Aorta (tissue), 5 donors: Measurements from ENCODE around the gene LYAR. TPM values are rescaled to one million over a fixed set of nuclear protein-coding genes. Genes with fewer than 3 reads are reported as not detected.

Experiments
- ATAC-seq: fragments of 200-7000 bp; cut with Tn5 transposase; one replicate; pipeline ENCODE4 v1.9.1; 2022; ENCODE audit warnings: moderate library complexity; ENCODE audit not compliant: low FRiP score
- DNase-seq, 2 donors: peaks; one replicate each; pipeline ENCODE4 v3.0.0-alpha.2; 2020
- H3K27ac ChIP-seq, 2 donors: one replicate each; pipeline ENCODE4 v1.5.1; 2013; ENCODE audit warnings: low read length in 2 of 2, mild to moderate bottlenecking in 2 of 2, moderate library complexity in 2 of 2, control low read depth in 1 of 2, inconsistent platforms in 1 of 2, low read depth in 1 of 2
- H3K27me3 ChIP-seq, 2 donors: one replicate each; pipeline ENCODE4 v1.6.1; 2013; ENCODE audit warnings: control low read depth in 1 of 2, low read length in 1 of 2, mild to moderate bottlenecking in 1 of 2, moderate library complexity in 1 of 2; ENCODE audit not compliant: insufficient read depth in 2 of 2, control insufficient read depth in 1 of 2
- H3K36me3 ChIP-seq, 2 donors: one replicate each; pipeline ENCODE4 v1.6.1; 2013; ENCODE audit warnings: control low read depth in 1 of 2, low read length in 1 of 2, mild to moderate bottlenecking in 1 of 2; ENCODE audit not compliant: insufficient read depth in 2 of 2, control insufficient read depth in 1 of 2
- H3K4me1 ChIP-seq, 2 donors: one replicate each; pipeline ENCODE4 v1.6.1; 2013; ENCODE audit warnings: low read length in 2 of 2, control low read depth in 1 of 2, mild to moderate bottlenecking in 1 of 2, moderate library complexity in 1 of 2; ENCODE audit not compliant: insufficient read depth in 2 of 2, control insufficient read depth in 1 of 2
- H3K4me3 ChIP-seq, 2 donors: one replicate each; pipeline ENCODE4 v1.5.1; 2013; ENCODE audit warnings: low read length in 2 of 2, control low read depth in 1 of 2, mild to moderate bottlenecking in 1 of 2
- H3K9me3 ChIP-seq: one replicate; pipeline ENCODE4 v1.6.1; 2013; ENCODE audit warnings: mild to moderate bottlenecking, low read length; ENCODE audit not compliant: control insufficient read depth
- WGBS, 2 donors: extraction: QIAGEN DNeasy Blood & Tissue Kit; methylation state at CpG; one replicate each; pipeline ENCODE4 v1.1.7; 2013; 5-methylcytosine and 5-hydroxymethylcytosine counted together
- intact Hi-C, 2 donors: fragments of 100-400 bp; cut with DNase I; formaldehyde crosslinking; loops; one replicate each; pipeline versions ENCODE4 v1.14.2 to v1.15.0; 2022
- long read RNA-seq, 2 donors: library from polyadenylated mRNA; unstranded; transcript quantifications; one replicate each; pipeline ENCODE4 v2.0.0, GENCODE V29; 2020 to 2021
- polyA plus RNA-seq, 2 donors: library from polyadenylated mRNA; stranded (reverse); fragments of 200-250 nt; gene quantifications; one replicate each; pipeline ENCODE4 v1.2.3, GENCODE V29; 2013
- total RNA-seq, 2 donors: library from RNA; stranded (reverse); fragmentation: NEBNext Ultra II Directional; extraction: Animal tissue kit (Norgen Biotek cat#: 25700); gene quantifications; one replicate each; pipeline ENCODE4 v1.2.1, GENCODE V29; 2021
- donor health status: healthy with polysubstance abuse.
- donor health status: Bipolar disorder and iron deficiency.
- donor health status: DM: no; HTN: no; CAD: no.
- donor health status: DM: no; HTN: no; CAD: no.
- donor health status: DM: yes; HTN: yes; CAD: no.

Gene LYAR
- total RNA-seq (10 to 100 TPM in 1 of 2 donors, 1 to 10 TPM in 1; 9.6 to 12.1 TPM), polyA plus RNA-seq (10 to 100 TPM; 12.1 to 14.8 TPM)
- long read RNA-seq, donor 1, transcript LYAR-201 (10 exons, 1,569 nt): major isoform, 7 of 19 reads
- long read RNA-seq, donor 1, partial matches to known transcripts: 8 of 19 reads
- long read RNA-seq, donor 1, other reads (novel, unspliced or antisense): 4 of 19 reads
- long read RNA-seq, donor 2, partial matches to known transcripts: 2 of 3 reads
- long read RNA-seq, donor 2, other reads (novel, unspliced or antisense): 0 of 3 reads

GRCh38 chr4:4289941-4290850 lies at the start of gene LYAR, which contains the start of gene ZBTB49:
Gene LYAR, minus strand, starts transcription at chr4:4290154. Its CDS starts 6,412 bp downstream, at chr4:4283742.
Gene ZBTB49, plus strand, starts transcription at chr4:4290251. Its CDS starts 9,695 bp downstream, at chr4:4299946.
- peak; percentile 96 to 98 for DNase-seq
- H3K4me3 ChIP-seq: peak within 1 kb of the TSS; percentile 82 to 84
- H3K36me3 ChIP-seq: peaks cover 1 to 2% of the 10 kb centered on the region in 2 donors
- peak within 1 kb of the TSS in 1 of 2 donors; percentile 15 for H3K27ac ChIP-seq
- 0% methylated on average over 66 to 77 of the region's 77 CpGs for WGBS, 2 donors
- peak; percentile 98 for ATAC-seq
- H3K9me3 ChIP-seq: no peaks in the 10 kb centered on the region
- H3K27me3 ChIP-seq: no peaks in the 10 kb centered on the region
- H3K4me1 ChIP-seq: peaks cover 0 to 6% of the 10 kb centered on the region in 2 donors
- intact Hi-C loops: loop anchor here in 1 of 2 donors (1.0 kb wide), 1 partner anchor 42 kb away; the partner anchor contains the start of gene TMEM128

DNA sequence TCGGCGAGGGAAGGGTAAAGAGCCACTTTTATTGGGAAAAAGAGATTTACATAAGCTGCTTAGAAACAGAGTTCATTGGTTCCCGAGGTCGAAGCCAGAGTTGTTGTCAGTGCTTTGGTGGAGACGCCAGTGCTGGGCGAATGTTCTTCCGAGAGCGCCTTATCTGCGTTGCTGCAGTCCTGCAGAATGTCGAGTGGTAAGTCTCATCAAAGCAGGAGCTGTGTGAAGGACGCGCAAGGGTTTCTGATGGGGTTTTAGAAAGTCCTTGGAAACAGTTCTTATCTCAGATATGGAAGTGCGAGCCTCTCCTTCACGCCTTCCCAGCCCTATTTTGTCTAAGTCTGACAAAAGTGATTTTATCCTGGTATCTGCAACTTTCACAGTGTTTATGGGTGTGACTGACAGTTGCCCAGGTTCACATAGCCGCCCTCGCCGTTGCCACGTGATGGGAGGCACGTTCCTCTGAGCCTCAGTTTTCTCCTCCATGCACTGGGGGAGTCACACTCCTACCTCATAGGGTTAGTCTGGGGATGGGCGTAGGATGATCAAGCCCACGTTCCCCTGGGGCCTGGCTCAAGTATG lies 49.6 kb upstream of the LYAR start:
- intact Hi-C loops: loop anchor here in 1 of 2 donors (5.0 kb wide), 1 partner anchor 87 kb away; no protein-coding TSS in a partner anchor
- H3K4me3 ChIP-seq: no peak overlapping the region
- no peaks in the 10 kb centered on the region for H3K9me3 ChIP-seq
- H3K27ac ChIP-seq: no peak overlapping the region
- 52 to 56% methylated on average over 21 of the region's 21 CpGs for WGBS, 2 donors
- no peaks in the 10 kb centered on the region for H3K4me1 ChIP-seq
- H3K27me3 ChIP-seq: no peaks in the 10 kb centered on the region
- H3K36me3 ChIP-seq: no peaks in the 10 kb centered on the region
- DNase-seq: peak in 1 of 2 donors; percentile 10
- ATAC-seq: no peak

DNA sequence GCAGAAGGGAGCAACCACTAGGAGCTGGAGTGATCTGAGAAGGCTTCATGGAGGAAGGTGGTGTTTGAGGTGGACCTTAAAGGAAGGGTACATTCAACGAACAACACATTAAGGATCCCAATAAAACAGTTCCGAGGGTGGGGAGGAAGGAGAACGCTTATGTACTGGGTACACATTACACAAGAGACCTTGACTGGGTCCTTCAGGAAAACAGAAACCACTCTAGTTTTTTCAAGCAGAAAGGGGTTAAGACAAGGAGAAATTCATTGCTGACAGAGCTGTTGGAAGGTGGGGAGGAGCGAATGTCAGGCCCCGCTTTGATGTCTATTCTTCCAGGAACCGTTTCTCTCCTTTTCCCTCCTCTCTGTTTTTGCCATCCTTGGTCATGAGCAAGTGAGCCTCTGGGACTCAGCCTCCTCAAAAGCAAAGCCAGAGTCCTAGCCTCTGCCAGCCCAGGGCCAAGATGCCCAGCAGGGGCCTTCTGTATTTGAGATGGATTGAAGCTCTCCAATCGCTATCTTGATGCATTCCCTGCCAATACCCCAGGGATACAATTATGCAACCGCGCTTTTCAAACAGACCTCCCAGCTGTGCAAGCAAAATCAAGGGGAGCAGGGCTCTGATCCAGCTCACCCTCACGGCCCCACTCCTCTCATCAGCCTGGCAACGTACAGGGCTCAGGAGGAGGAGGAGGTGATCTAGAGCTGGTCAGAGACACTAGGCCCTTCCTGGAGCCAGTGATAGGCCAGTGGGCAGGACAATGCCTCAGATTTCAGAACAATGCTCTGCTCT lies 48.5 kb upstream of the LYAR start:
- H3K27ac ChIP-seq: no peak overlapping the region
- H3K36me3 ChIP-seq: no peaks in the 10 kb centered on the region
- 61 to 73% methylated on average over 11 of the region's 11 CpGs for WGBS, 2 donors
- H3K4me3 ChIP-seq: no peak overlapping the region
- ATAC-seq (no peak), DNase-seq (peak in 1 of 2 donors; percentile 31)
- no peaks in the 10 kb centered on the region for H3K9me3 ChIP-seq
- no peaks in the 10 kb centered on the region for H3K4me1 ChIP-seq
- intact Hi-C loops: loop anchor here in 1 of 2 donors (5.0 kb wide), 1 partner anchor 86 kb away; no protein-coding TSS in a partner anchor
- H3K27me3 ChIP-seq: no peaks in the 10 kb centered on the region

GRCh38 chr4:4334798-4335520 lies 45.0 kb upstream of the LYAR start:
- H3K4me3 ChIP-seq: no peak overlapping the region
- H3K27ac ChIP-seq: no peak overlapping the region
- ATAC-seq: no peak
- DNase-seq: peak; percentile 61 to 83
- intact Hi-C loops: loop anchor here in 1 of 2 donors (5.0 kb wide), 1 partner anchor 83 kb away; no protein-coding TSS in a partner anchor
- peaks cover 2% of the 10 kb centered on the region for H3K9me3 ChIP-seq
- H3K36me3 ChIP-seq: no peaks in the 10 kb centered on the region
- WGBS, 2 donors: 52 to 60% methylated on average over 21 of the region's 21 CpGs
- H3K4me1 ChIP-seq: no peaks in the 10 kb centered on the region
- H3K27me3 ChIP-seq: no peaks in the 10 kb centered on the region

GRCh38 chr4:4333265-4333706 lies 43.3 kb upstream of the LYAR start:
- no peaks in the 10 kb centered on the region for H3K27me3 ChIP-seq
- DNase-seq (no peak), ATAC-seq (no peak)
- intact Hi-C loops: no loop called here
- H3K9me3 ChIP-seq: peaks cover 2% of the 10 kb centered on the region
- H3K4me1 ChIP-seq: no peaks in the 10 kb centered on the region
- no peaks in the 10 kb centered on the region for H3K36me3 ChIP-seq
- WGBS, 2 donors: 40 to 47% methylated on average over 11 of the region's 11 CpGs
- H3K27ac ChIP-seq: no peak overlapping the region
- no peak overlapping the region for H3K4me3 ChIP-seq

- DNase-seq: no peak
- WGBS, 2 donors: 79 to 82% methylated on average over 3 of the region's 3 CpGs
- H3K4me3 ChIP-seq: no peak overlapping the region
- no peaks in the 10 kb centered on the region for H3K36me3 ChIP-seq
- H3K27ac ChIP-seq: no peak overlapping the region
- ATAC-seq: no peak
- no peaks in the 10 kb centered on the region for H3K4me1 ChIP-seq
- intact Hi-C loops: no loop called here
- peaks cover 2% of the 10 kb centered on the region for H3K9me3 ChIP-seq
- H3K27me3 ChIP-seq: no peaks in the 10 kb centered on the region
These were observed 42.6 kb upstream of the LYAR start for GRCh38 chr4:4332529-4332928.

DNA sequence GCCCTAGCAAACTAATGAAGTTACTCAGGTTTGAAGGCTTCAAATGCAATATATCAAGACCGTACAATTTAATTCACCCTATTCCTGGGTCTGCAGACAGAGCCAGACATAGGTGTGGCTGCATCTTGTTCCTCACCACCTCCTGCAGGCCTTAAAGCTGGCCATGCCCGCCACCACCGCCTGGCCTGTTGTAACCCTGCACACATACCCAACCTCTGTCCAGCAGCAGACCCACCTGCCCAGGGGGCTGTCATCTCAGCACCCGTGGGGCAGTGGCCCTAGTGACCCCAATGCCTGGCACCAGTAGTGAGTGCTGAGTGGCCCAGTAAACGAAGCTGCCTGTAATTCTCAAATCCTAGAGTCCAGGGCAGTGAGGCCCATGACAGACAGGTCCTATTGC lies 40.8 kb upstream of the LYAR start:
- Histone ChIP-seq H3K27ac (no peak overlapping the region), H3K27me3 (no peaks in the 10 kb centered on the region), H3K4me3 (no peak overlapping the region), H3K9me3 (peaks cover 2% of the 10 kb centered on the region), H3K4me1 (no peaks in the 10 kb centered on the region), H3K36me3 (no peaks in the 10 kb centered on the region)
- ATAC-seq (no peak), DNase-seq (no peak)
- intact Hi-C loops: no loop called here
- WGBS, 2 donors: 85 to 90% methylated on average over 5 of the region's 5 CpGs
